ENCODE results near the gene TNIK.

- TF ChIP-seq, protein P1, sequence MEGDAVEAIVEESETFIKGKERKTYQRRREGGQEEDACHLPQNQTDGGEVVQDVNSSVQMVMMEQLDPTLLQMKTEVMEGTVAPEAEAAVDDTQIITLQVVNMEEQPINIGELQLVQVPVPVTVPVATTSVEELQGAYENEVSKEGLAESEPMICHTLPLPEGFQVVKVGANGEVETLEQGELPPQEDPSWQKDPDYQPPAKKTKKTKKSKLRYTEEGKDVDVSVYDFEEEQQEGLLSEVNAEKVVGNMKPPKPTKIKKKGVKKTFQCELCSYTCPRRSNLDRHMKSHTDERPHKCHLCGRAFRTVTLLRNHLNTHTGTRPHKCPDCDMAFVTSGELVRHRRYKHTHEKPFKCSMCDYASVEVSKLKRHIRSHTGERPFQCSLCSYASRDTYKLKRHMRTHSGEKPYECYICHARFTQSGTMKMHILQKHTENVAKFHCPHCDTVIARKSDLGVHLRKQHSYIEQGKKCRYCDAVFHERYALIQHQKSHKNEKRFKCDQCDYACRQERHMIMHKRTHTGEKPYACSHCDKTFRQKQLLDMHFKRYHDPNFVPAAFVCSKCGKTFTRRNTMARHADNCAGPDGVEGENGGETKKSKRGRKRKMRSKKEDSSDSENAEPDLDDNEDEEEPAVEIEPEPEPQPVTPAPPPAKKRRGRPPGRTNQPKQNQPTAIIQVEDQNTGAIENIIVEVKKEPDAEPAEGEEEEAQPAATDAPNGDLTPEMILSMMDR (IDR thresholded peaks at IDR 0.05), result no peak
- no peak for TF ChIP-seq POLR2A (IDR thresholded peaks at IDR 0.05)
Measured at GRCh38 chr3:171407759-171408158, 52.4 kb downstream of the TNIK start.

Data from uterus (tissue), 2 donors.